GM23248 (cell line): ENCODE measurements around the gene ARNT2.

Experiments
- EZH2 ChIP-seq: fragments of 200-600 bp; sonication (generic); IDR thresholded peaks from 2 replicates; pipeline ENCODE4 v1.6.1; 2018; ENCODE audit warnings: antibody characterized with exemption, mild to moderate bottlenecking; ENCODE audit not compliant: insufficient read depth, poor library complexity, severe bottlenecking
- EZH2phosphoT487 ChIP-seq: fragments of 200-600 bp; sonication (generic); IDR thresholded peaks from 2 replicates; pipeline ENCODE4 v1.6.1; 2018; ENCODE audit warnings: antibody characterized with exemption, moderate library complexity, mild to moderate bottlenecking, low read depth; ENCODE audit not compliant: insufficient read depth

DNA sequence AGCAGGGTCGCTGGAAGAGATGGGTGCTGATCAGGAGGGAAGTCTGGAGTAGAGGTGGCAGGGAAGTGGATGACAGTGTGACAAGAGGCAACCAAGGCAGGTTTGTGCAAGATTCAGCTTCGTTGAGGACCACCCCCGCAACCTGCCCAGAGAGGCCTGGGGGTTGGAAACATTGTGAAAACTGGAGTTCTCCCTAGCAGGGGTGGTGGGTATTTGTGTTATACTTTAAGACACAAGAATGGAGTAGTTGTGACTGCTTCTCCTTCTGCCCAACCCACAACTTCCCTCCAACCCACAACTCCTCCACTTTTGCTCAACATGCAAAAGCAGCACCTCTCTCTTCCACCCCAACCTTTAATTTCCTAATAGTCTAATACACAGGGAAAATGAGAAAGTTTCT, 8.6 kb upstream of the ARNT2 start:
- TF ChIP-seq EZH2, result no peak
- TF ChIP-seq EZH2phosphoT487, result no peak
